ENCODE results near the gene PLCL1.
A peak's percentile ranks its signal among the peaks of the same experiment; 100 is the strongest.

The PLCL1 gene

DNA sequence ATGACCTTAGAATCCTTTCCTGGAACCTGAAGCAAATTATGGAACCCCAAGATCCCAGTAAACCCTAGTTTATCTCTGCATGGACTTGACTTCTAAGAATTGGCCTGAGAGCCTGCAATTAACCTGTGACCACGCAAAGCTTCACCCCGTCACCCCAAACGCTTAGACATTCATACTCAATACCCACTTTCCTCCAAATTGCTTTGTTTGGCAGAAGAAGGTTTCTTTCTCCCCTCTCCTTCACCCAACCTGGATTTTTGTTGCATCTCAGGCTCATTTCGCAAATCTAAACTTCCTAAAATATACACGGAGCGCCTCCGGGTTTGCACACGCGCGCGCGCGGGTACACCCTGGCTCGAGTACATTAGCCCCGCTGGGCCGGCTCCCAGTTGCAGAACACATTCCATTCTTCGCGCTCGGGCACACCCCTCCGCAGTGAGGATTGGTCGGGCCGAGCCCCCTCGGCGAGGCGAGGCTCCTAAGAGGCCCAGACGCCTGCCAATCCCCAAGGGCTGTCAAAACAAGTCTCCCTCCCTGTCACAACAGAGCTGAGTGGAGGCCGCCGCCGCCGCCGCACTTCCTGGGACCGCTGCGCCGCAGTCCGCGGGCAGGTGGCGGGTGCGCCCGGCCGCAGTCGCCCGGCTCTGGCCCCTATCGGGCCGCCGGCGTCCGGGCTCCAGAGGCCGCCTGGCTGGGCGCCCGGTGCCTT, at the start of gene PLCL1:
TSS of gene PLCL1 (plus strand) at position 545 of the 709 bp plus-strand sequence.
- peak; percentile 86 for DNase-seq

GRCh38 chr2:197759013-197759412, 45.4 kb upstream of the PLCL1 start:
- DNase-seq: no peak

DNA sequence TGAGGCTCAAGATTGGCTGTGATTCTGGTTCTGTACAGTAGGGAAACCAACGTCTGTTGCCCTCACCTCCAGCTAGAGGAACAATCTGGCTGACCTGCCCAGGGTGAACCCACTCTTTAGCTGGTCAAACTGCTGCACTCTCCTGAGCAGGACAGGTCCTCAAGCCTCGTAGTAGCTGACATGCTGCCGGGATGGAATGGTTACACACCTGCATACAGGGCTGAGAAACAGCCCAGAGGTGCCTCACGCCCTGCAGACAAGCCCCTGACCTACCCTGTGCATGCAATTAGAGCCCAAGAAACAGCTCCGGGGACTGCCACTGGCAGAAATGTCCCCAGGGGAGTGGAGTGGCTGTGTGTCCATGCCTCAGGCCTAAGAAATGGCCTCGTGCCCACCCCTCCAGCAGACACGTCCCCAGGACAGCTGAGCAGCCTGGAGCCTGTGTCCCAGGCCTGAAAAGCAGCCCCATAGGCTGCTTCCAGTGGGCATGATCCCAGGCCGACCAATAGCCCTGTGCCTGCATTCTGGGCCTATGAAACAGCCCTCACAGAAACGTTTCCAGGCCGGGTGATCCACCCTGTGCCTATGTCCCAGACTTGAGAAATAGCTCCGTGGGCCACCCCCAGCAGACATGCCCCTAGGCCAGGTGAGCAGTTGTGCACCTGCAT, 44.6 kb upstream of the PLCL1 start:
- DNase-seq: no peak

GRCh38 chr2:197760293-197760657, 44.1 kb upstream of the PLCL1 start:
- no peak for DNase-seq

- DNase-seq: no peak
These were observed 26.5 kb upstream of the PLCL1 start for GRCh38 chr2:197777823-197778407.

DNA sequence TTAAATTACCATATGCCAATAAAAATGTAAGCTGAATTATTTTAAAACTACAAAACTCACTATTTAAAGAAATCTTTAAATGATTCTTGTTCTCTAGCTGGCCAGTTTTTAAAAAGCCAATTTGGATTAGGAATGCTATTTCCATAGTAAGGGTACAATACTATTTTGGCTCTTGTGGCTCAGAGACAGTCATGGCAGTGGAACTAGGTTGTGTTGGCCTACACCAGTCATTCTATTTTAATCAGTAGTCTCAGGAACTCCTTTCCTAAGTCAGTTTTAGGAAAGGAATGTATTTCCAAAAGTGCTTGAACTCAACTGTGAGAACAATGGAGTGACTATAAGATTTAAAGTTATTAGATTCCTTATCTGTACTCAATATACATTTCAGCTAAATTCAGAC, 25.1 kb upstream of the PLCL1 start:
- DNase-seq: no peak

GRCh38 chr2:197782126-197782525, 22.3 kb upstream of the PLCL1 start:
- no peak for DNase-seq

DNA sequence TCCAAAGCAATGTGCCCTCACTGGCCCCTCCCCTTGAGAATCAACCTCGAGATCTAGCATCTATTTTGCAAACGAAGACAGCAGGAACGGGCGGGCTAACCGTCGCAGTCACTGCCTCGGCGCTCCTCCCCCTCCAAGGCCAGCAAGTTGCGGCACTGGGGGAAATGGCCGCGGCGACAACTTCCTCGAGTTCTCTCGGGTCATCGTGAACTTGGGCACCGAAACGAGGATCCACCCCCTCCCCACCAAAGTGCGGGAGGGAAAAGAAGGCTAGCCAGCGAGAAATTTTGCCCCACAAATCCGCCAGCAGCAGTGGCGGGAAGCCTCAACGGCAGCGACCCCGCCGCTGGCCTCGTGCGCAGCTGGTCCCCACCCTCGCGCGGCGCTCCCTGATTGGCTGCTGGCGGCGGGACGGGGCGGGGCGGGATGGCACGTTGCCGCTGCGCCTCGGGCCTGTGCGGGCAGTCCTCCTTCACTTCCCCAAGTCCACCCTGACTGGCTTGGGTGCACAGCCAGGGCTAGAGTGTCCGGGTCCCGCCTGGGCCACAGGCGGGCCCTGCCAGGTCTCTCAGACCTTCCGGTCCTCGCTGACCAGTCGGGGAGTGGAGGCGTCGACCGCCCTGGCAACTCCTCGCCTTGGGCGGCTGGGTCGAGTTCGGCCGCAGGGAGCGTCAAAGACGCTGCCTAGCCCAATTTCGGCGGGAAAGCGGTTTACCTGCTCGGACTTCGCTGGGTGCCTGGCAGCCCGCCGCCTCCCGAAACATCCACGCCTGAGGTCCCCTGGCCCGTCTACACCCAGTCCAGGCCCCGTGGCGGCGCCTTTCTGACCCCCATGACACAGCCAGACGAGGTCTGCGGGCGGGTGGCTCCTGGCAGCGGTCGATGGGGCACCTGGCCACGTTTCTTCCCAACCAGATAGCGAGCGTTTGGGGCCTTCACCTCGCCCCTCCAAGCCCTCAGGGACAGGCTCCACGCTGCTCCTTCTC, 19.1 kb upstream of the PLCL1 start, which contains the start of gene BOLL:
TSS of gene BOLL (minus strand) at position 364 of the 986 bp plus-strand sequence. CDS start 3,469 bp downstream, outside the sequence.
- no peak for DNase-seq

DNA sequence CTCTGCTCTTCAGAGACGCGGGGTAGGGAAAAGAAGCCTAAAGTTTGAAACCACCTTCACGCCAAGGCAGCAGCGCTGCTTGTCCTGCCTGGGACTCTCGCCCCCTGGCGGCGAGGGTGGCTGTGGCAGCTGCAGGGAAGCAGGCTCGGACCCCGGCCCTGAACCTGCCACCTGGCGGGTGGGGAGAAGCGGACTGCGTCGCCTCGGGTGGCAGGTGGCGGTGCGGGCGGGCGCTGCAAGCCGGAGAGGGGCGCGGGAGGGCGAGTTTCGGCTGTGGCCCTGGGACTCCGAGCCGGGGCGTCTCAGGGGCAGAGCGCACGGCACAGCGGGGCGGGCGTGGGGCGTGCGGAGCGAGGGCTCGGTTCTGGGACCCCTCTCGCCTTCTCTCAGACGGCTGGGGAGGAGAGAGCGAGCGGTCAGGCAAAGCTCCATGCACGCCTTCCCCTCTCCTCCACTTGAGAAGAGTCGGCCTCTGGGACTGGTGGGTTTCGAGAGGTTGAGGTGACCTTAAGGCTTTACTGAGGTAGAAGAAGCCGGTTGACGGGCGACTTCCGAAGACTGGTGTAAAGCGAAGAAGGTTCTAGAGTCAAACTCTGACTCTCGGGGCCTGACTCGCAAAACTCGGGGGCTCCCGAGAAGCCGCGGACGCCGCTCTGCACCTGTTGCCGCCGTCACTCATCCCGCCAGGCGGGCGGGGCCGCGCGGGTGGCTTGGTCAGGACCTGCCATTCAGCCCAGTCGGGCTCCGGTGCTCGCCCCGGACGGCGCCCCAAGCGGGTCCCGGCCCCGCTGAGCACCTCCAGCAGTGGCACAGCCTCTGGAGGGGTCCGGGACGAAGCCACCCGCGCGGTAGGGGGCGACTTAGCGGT, 18.1 kb upstream of the PLCL1 start:
- DNase-seq: no peak

DNA sequence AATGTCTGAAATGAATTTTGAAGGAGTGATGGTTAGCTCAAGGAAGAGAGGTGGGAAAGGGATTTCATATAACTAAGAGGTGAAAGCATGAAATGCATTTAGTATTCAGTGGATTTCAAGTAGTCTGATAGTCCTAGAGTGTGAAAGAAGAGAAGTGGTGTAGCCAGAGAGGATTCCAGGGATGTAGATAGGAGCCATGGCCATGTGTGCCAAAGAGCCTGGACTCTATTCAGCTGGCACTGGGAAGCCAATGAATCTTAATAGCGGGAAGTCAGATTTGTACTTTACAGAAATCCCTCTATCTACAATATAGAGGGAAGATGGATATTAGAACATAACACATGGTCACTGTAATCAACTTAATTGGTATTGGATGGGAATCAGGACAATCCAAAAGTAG, 10.9 kb upstream of the PLCL1 start:
- no peak for DNase-seq

DNA sequence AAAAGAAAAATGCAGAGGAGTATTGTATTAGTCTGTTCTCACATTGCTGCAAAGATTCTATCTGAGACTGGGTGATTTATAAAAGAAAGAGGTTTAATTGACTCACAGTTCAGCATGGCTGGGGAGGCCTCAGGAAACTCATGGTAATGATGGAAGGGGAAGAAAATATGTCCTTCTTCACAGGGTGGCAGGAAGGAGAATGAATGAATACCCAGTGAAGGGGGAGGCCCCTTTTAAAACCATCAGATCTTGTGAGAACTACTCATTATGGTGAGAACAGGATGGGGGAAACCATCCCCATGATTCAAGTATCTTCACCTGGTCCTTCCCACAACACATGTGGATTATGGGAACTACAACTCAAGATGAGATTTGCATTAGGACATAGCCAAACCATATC, 9.1 kb upstream of the PLCL1 start:
- no peak for DNase-seq

- DNase-seq: no peak
These were observed 6.2 kb upstream of the PLCL1 start for GRCh38 chr2:197798187-197798586.

DNA sequence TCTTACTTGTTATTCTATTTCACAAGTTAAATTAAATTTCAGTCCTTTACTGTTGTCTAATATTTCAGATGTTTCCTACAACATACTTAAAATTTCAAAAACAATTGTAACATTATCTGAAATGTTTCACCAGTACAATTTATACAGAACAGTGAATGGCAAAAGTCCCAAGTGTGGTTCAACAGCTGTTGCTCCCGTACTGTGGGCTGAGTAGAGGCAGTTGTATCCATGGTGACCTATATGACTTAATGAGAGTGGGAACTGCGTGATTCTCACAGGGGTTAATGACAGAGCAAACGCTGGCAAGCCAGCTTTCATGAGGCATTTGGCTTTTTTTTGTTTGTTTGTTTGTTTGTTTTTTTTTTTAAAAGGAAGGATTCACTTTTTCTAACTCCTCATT, 5.3 kb upstream of the PLCL1 start:
- DNase-seq: no peak

DNA sequence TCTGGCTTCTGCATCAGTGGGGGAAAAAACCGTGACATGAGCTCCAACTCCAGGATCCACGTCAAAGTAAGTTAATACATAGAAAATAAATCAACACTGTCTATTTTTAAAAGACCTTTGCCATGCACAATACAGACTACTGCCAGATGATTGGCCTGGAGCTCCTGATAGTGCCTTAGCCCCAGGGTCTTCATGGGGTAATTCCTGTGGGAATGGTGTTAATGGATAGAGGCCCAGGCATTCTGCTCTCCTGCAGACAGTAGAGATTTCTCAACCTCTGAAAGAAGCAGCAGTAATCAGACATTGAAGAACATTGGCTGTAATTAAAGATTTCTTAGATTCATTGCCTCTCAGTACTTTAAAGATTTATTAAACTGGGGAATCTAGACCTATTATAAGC, 4.3 kb upstream of the PLCL1 start:
- DNase-seq: no peak

DNA sequence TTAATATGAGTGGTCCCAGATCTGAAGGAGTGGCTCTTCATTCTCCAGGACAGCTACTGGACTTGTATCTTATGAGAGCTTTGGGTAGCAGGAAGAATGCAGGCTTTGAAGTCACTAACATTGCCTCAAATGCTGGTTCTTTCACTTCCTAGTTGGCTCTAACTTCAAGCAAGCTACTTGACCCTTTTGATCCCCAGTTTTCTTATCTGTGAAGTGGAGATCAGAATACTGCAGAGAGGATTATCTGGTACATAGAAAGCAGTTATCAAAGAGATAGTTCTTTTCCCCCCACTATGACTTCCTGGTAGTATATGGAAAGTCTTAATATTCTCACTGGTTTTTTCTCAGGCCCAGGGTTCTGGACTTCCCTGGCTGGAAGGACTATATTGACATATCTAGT, 3.4 kb upstream of the PLCL1 start:
- DNase-seq: no peak

GRCh38 chr2:197803033-197803444, 1.4 kb upstream of the PLCL1 start:
- peak; percentile 12 for DNase-seq

DNA sequence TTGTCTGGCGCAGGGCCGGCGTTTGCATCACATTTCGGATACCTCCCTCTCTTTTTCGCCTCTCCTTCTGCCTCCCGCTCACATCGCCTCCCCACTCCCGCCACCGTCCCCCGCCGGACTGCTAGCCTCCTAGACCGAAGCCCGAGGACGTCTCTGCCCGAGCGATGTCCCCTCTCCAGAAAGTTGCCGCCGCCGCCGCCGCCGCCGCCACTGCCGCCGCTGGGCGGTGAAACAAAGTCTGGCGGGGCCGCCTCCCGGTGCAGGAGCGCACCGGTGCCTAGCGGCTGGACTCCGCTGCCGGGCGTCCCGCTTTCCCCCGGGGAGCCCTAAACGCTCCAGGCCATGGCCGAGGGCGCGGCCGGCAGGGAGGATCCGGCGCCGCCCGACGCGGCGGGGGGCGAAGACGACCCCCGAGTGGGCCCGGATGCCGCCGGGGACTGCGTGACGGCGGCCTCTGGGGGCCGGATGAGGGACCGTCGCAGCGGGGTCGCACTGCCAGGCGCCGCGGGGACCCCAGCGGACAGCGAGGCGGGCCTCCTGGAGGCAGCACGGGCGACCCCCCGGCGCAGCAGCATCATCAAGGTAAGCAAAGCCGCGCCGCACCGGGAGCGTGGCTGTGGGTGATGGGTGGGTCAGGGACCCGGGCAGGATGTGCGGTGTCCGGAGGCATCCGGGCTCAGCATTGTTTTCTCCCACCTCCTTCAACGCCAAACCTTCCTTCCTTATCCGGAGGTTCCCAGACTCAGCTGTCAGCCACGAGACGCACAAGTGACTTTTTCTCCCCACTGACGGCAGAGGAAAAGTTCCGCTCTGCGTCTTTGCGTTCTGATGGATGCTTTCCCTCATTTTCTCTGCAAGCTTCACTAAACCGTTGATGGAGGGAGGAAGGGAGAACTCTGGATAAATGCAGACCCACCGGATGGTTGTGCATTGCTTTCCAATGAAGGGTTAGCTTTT, 643 bp downstream of the PLCL1 start:
- no peak for DNase-seq

- DNase-seq: no peak
These were observed 1.6 kb downstream of the PLCL1 start for GRCh38 chr2:197805715-197806633.

GRCh38 chr2:197809064-197809463, 4.7 kb downstream of the PLCL1 start:
- no peak for DNase-seq

- no peak for DNase-seq
These were observed 5.6 kb downstream of the PLCL1 start for GRCh38 chr2:197810016-197810415.
